Measurements from ENCODE around the gene CHIC2.

GRCh38 chr4:54032558-54033135, 31.8 kb downstream of the CHIC2 start:
- TF ChIP-seq CTCF (conservative IDR thresholded peaks at IDR 0.05; ENCODE audit: low read depth, low read length) (no peak), NFE2L2 (IDR thresholded peaks at IDR 0.05; ENCODE audit: low read depth, low read length) (no peak), RFX5 (IDR thresholded peaks at IDR 0.05; ENCODE audit: low read depth, low read length) (no peak), POLR2A (IDR thresholded peaks at IDR 0.05; ENCODE audit: low read depth, low read length) (no peak), SMC3 (IDR thresholded peaks at IDR 0.05; ENCODE audit: low read depth, low read length) (no peak), MAZ (IDR thresholded peaks at IDR 0.05; ENCODE audit: borderline replicate concordance, low read depth, low read length) (no peak), RAD21 (IDR thresholded peaks at IDR 0.05; ENCODE audit: low read length) (no peak)
